Suprapubic skin (tissue), 3 donors: ENCODE measurements around the gene CNGB1.

Experiments
- EP300 ChIP-seq: sonication (generic); formaldehyde crosslinking; IDR thresholded peaks from one replicate; pipeline ENCODE4 v1.6.1; 2017; ENCODE audit warnings: antibody characterized with exemption
- TF ChIP-seq, protein P1 (sequence below), 2 donors: fragments of 200-600 bp in 1 of 2; fragments of 450-650 bp in 1 of 2; sonication (generic) in 1 of 2; IDR thresholded peaks; one replicate each; pipeline ENCODE4 v1.5.1; 2016 to 2019; ENCODE audit warnings: antibody characterized with exemption in 2 of 2, mild to moderate bottlenecking in 1 of 2, moderate library complexity in 1 of 2

DNA sequence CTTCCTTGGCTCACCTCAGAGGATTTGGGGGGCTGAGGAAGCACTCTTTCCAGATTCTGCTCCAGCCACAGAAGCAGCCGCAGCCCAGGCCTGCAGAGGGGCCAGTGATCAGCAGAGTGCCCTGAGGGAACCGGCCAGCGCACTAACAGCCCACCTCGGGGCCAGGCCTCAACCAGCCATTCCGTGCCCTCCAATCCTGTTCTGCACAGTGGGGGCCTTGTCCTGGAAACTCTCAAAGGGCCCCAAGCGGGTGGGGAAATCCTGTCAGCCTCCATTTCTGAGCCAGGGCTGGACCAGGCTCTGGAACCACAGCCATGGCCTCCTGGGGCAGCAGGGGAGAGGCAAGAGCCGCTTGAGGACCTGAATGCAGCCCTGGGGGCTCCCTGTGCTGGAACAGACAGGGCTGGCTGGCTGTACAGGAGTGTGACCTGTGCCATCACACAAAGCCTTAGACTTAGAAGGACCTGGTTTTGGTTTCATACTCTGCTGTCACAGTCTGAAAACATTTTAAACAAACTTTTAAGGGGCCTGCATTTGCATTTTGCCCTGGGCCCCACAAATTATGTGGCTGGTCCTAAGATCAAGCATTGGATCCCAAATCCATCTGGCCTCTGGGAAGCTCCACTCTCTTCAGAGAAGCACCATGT is 10.0 kb downstream of the CNGB1 start:
- TF ChIP-seq, protein P1, sequence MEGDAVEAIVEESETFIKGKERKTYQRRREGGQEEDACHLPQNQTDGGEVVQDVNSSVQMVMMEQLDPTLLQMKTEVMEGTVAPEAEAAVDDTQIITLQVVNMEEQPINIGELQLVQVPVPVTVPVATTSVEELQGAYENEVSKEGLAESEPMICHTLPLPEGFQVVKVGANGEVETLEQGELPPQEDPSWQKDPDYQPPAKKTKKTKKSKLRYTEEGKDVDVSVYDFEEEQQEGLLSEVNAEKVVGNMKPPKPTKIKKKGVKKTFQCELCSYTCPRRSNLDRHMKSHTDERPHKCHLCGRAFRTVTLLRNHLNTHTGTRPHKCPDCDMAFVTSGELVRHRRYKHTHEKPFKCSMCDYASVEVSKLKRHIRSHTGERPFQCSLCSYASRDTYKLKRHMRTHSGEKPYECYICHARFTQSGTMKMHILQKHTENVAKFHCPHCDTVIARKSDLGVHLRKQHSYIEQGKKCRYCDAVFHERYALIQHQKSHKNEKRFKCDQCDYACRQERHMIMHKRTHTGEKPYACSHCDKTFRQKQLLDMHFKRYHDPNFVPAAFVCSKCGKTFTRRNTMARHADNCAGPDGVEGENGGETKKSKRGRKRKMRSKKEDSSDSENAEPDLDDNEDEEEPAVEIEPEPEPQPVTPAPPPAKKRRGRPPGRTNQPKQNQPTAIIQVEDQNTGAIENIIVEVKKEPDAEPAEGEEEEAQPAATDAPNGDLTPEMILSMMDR (IDR thresholded peaks at IDR 0.05), result no peak
- no peak for TF ChIP-seq EP300
